Smooth muscle cell (in vitro differentiated cells): ENCODE results near the gene FAM187B. TPM values are rescaled to one million over a fixed set of nuclear protein-coding genes. Genes with fewer than 3 reads are reported as not detected.

Experiments
- DNase-seq: peaks from one replicate; lab custom pipeline; 2025; ENCODE audit not compliant: unreplicated experiment; lab: John Stamatoyannopoulos, UW
- H2AFZ ChIP-seq: fragments of 200-600 bp; sonication (generic); 2 replicates; pipeline ENCODE4 v1.6.0; 2016; ENCODE audit warnings: antibody characterized with exemption, low read depth, mild to moderate bottlenecking
- H3F3A ChIP-seq: fragments of 200-600 bp; sonication (generic); 2 replicates; pipeline ENCODE4 v1.6.0; 2017; ENCODE audit warnings: antibody characterized with exemption, low read depth
- H3K27ac ChIP-seq: fragments of 200-600 bp; sonication (generic); 2 replicates; pipeline ENCODE4 v1.5.1; 2016; ENCODE audit warnings: low read depth, mild to moderate bottlenecking
- H3K27me3 ChIP-seq: fragments of 200-600 bp; sonication (generic); 2 replicates; pipeline ENCODE4 v1.6.1; 2016; ENCODE audit warnings: low read depth, mild to moderate bottlenecking
- H3K36me3 ChIP-seq: fragments of 200-600 bp; sonication (generic); 2 replicates; pipeline ENCODE4 v1.5.1; 2016; ENCODE audit warnings: low read depth
- H3K4me1 ChIP-seq: fragments of 200-600 bp; sonication (generic); 2 replicates; pipeline ENCODE4 v1.5.1; 2016; ENCODE audit warnings: low read depth
- H3K4me2 ChIP-seq: fragments of 200-600 bp; sonication (generic); 2 replicates; pipeline ENCODE4 v1.6.0; 2016; ENCODE audit warnings: mild to moderate bottlenecking
- H3K4me3 ChIP-seq: fragments of 200-600 bp; sonication (generic); 2 replicates; pipeline ENCODE4 v1.5.1; 2016; ENCODE audit warnings: mild to moderate bottlenecking
- H3K79me2 ChIP-seq: fragments of 200-600 bp; sonication (generic); 2 replicates; pipeline ENCODE4 v1.6.0; 2016; ENCODE audit warnings: low read depth, mild to moderate bottlenecking
- H3K9ac ChIP-seq: fragments of 200-600 bp; sonication (generic); 2 replicates; pipeline ENCODE4 v1.6.0; 2016; ENCODE audit warnings: low read depth
- H3K9me3 ChIP-seq: fragments of 200-600 bp; sonication (generic); replicated peaks from 2 replicates; pipeline ENCODE4 v1.5.1; 2016; ENCODE audit warnings: low read depth
- H4K20me1 ChIP-seq: fragments of 200-600 bp; sonication (generic); 2 replicates; pipeline ENCODE4 v1.6.0; 2016; ENCODE audit warnings: low read depth
- WGBS: methylation state at CpG from one replicate; pipeline ENCODE4 v1.1.7; 2016; ENCODE audit warnings: low lambda C conversion rate; 5-methylcytosine and 5-hydroxymethylcytosine counted together
- polyA plus RNA-seq: library from polyadenylated mRNA; unstranded; fragments of >200 nt; fragmentation: Nextera tagmentation; extraction: Ambion mirVana; gene quantifications from 2 replicates; pipeline ENCODE4 v1.2.1, GENCODE V29; 2016
- total RNA-seq: library from RNA; depleted of rRNA; stranded (reverse); fragments of >200 nt; gene quantifications from 2 replicates; pipeline ENCODE4 v1.2.3, GENCODE V29; 2014
- TF ChIP-seq, protein P1 (sequence below): fragments of 200-600 bp; sonication (generic); IDR thresholded peaks from 2 replicates; pipeline ENCODE4 v1.5.1; 2017; ENCODE audit warnings: borderline replicate concordance, mild to moderate bottlenecking, antibody characterized with exemption; ENCODE audit not compliant: insufficient read depth, poor library complexity, severe bottlenecking

FAM187B gene
- total and polyA plus RNA-seq, 2 experiments from 2014 or later, result not detected

DNA sequence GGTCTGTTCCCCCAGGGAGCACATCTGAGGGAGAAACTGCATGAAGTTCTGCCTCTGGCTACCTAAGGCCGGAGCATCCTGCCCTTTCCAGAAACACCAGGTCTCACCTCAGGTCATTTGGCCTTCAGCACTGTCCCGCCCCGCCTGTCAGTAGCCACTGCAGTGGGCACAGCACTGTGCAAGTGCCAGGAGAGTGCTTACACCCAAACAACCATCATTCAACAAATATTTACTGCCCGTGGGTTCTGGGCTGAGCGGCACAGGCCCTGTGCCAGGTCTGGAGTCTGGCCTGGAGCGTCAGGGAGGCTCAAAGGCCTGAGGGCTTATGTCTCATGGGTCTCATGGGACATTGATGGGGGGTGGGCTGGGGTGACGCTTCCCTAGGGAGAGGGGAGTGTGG, 43.0 kb upstream of the FAM187B start:
- Histone ChIP-seq H3K9me3 (no peaks in the 10 kb centered on the region), H3K27ac (no peak overlapping the region), H3K9ac (no peak overlapping the region), H3K4me1 (peaks cover 3% of the 10 kb centered on the region), H3K27me3 (no peaks in the 10 kb centered on the region), H3K36me3 (no peaks in the 10 kb centered on the region), H3K4me2 (no peak overlapping the region), H3F3A (no peaks in the 10 kb centered on the region), H3K4me3 (no peak overlapping the region), H2AFZ (no peak overlapping the region), H3K79me2 (peaks cover 8% of the 10 kb centered on the region), H4K20me1 (peaks cover 14% of the 10 kb centered on the region)
- TF ChIP-seq, protein P1, sequence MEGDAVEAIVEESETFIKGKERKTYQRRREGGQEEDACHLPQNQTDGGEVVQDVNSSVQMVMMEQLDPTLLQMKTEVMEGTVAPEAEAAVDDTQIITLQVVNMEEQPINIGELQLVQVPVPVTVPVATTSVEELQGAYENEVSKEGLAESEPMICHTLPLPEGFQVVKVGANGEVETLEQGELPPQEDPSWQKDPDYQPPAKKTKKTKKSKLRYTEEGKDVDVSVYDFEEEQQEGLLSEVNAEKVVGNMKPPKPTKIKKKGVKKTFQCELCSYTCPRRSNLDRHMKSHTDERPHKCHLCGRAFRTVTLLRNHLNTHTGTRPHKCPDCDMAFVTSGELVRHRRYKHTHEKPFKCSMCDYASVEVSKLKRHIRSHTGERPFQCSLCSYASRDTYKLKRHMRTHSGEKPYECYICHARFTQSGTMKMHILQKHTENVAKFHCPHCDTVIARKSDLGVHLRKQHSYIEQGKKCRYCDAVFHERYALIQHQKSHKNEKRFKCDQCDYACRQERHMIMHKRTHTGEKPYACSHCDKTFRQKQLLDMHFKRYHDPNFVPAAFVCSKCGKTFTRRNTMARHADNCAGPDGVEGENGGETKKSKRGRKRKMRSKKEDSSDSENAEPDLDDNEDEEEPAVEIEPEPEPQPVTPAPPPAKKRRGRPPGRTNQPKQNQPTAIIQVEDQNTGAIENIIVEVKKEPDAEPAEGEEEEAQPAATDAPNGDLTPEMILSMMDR, result no peak
- DNase-seq, result no peak
- WGBS, result 100% methylated on average over 7 of the region's 7 CpGs

DNA sequence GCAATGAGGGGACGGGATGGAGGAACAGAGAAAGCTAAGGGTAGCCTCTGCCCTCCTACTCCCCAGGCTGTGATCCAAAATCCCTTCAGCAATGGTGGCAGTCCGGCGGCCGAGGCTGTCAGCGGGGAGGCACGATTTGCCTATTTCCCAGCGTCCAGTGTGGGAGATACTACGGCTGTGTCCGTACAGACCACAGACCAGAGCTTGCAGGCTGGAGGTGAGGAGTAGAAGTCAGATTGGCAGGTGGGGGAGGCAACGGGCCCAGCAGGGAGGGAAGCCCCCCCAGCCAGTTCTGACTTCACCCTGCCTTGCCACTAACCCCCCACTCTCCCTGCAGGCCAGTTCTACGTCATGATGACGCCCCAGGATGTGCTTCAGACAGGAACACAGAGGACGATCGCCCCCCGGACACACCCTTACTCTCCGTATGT, 41.9 kb upstream of the FAM187B start:
- Histone ChIP-seq H3K27ac (no peak overlapping the region), H3K4me1 (peaks cover 3% of the 10 kb centered on the region), H4K20me1 (peaks cover 14% of the 10 kb centered on the region), H2AFZ (no peak overlapping the region), H3K4me3 (no peak overlapping the region), H3K79me2 (peaks cover 8% of the 10 kb centered on the region), H3K36me3 (no peaks in the 10 kb centered on the region), H3K4me2 (peak overlapping the region; percentile 90), H3K9me3 (no peaks in the 10 kb centered on the region), H3K9ac (no peak overlapping the region), H3K27me3 (no peaks in the 10 kb centered on the region), H3F3A (peaks cover 8% of the 10 kb centered on the region)
- no peak for DNase-seq
- 98% methylated on average over 16 of the region's 16 CpGs for WGBS
- TF ChIP-seq, protein P1, result no peak

DNA sequence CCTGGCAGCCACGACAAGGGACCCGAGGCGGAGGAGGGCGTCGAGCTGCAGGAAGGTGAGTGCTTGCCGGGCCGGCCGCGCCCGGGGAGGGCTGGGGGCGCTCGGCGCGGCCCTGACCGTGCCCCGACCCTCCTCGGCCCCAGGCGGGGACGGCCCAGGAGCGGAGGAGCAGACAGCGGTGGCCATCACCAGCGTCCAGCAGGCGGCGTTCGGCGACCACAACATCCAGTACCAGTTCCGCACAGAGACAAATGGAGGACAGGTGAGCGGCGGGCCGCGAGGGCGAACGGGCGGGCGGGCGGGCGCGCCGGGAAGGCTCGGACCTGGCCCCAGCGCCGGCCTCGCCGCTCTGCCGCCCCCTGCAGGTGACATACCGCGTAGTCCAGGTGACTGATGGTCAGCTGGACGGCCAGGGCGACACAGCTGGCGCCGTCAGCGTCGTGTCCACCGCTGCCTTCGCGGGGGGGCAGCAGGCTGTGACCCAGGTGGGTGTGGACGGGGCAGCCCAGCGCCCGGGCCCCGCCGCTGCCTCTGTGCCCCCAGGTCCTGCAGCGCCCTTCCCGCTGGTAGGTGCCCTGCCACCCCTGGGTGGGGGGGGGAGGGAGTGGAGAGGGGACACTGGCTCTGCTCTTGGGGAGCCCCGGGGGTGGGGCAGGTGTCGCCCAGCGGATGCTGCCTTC, 41.0 kb upstream of the FAM187B start:
- Histone ChIP-seq H3K27ac (no peak overlapping the region), H3K79me2 (peaks cover 8% of the 10 kb centered on the region), H3K4me1 (peaks cover 3% of the 10 kb centered on the region), H3K4me2 (peak overlapping the region; percentile 90), H3F3A (peaks cover 10% of the 10 kb centered on the region), H3K4me3 (peak overlapping the region; percentile 69), H3K9me3 (no peaks in the 10 kb centered on the region), H3K36me3 (no peaks in the 10 kb centered on the region), H4K20me1 (peaks cover 14% of the 10 kb centered on the region), H3K9ac (no peak overlapping the region), H3K27me3 (no peaks in the 10 kb centered on the region), H2AFZ (no peak overlapping the region)
- TF ChIP-seq, protein P1, result peak; percentile 59
- WGBS, result 5% methylated on average over 32 of the region's 66 CpGs
- DNase-seq, result peak; percentile 39
